SK-N-SH treated with all-trans-retinoic acid at 6 μM for 48 hours (cell line): ENCODE measurements around the gene RIPOR3.
A peak's percentile ranks its signal among the peaks of the same experiment; 100 is the strongest.

Experiments
- ATAC-seq: fragments of 200-7000 bp; cut with Tn5 transposase; 3 replicates; pipeline ENCODE4 v1.9.1; 2020; ENCODE audit warnings: mild to moderate bottlenecking, moderate library complexity
- ARNTL ChIP-seq: fragments of 450-650 bp; formaldehyde crosslinking; IDR thresholded peaks from 2 replicates; pipeline ENCODE4 v1.5.0; 2020; ENCODE audit warnings: low read depth, mild to moderate bottlenecking, moderate library complexity, borderline replicate concordance
- BACH2 ChIP-seq: fragments of 250-450 bp; sonication (Bioruptor Pico); IDR thresholded peaks from 2 replicates; pipeline ENCODE4 v1.9.0; 2021; ENCODE audit warnings: mild to moderate bottlenecking, borderline replicate concordance
- CREB5 ChIP-seq: fragments of 250-450 bp; sonication (Bioruptor Pico); IDR thresholded peaks from 2 replicates; pipeline ENCODE4 v1.5.1; 2020; ENCODE audit warnings: low read depth, mild to moderate bottlenecking, moderate library complexity
- CSDC2 ChIP-seq: fragments of 250-450 bp; sonication (Bioruptor Pico); IDR thresholded peaks from 2 replicates; pipeline ENCODE4 v1.5.0; 2020; ENCODE audit warnings: mild to moderate bottlenecking, moderate library complexity
- ESRRG ChIP-seq: fragments of 250-450 bp; sonication (Bioruptor Pico); IDR thresholded peaks from 2 replicates; pipeline ENCODE4 v1.6.1; 2021; ENCODE audit warnings: mild to moderate bottlenecking
- ISL1 ChIP-seq: fragments of 250-450 bp; sonication (Bioruptor Pico); IDR thresholded peaks from 2 replicates; pipeline ENCODE4 v2.1.2; 2022; ENCODE audit warnings: mild to moderate bottlenecking, moderate library complexity
- OSR1 ChIP-seq: fragments of 250-450 bp; sonication (Bioruptor Pico); IDR thresholded peaks from 2 replicates; pipeline ENCODE4 v1.8.0; 2022; ENCODE audit warnings: moderate library complexity, mild to moderate bottlenecking, inconsistent platforms
- PPARA ChIP-seq: fragments of 250-450 bp; sonication (Bioruptor Pico); IDR thresholded peaks from 2 replicates; pipeline ENCODE4 v1.5.0; 2020; ENCODE audit warnings: mild to moderate bottlenecking, borderline replicate concordance
- RARB ChIP-seq: fragments of 250-450 bp; sonication (Bioruptor Pico); IDR thresholded peaks from 2 replicates; pipeline ENCODE4 v1.8.0; 2021; ENCODE audit warnings: mild to moderate bottlenecking, moderate library complexity
- SNAI2 ChIP-seq: fragments of 250-450 bp; sonication (Bioruptor Pico); IDR thresholded peaks from 2 replicates; pipeline ENCODE4 v1.5.0; 2020; ENCODE audit warnings: mild to moderate bottlenecking, moderate library complexity
- TCF4 ChIP-seq: fragments of 250-450 bp; sonication (Bioruptor Pico); IDR thresholded peaks from 2 replicates; pipeline ENCODE4 v1.8.0; 2021; ENCODE audit warnings: mild to moderate bottlenecking, moderate library complexity, borderline replicate concordance
- TOX ChIP-seq: fragments of 250-450 bp; sonication (Bioruptor Pico); IDR thresholded peaks from 2 replicates; pipeline ENCODE4 v1.8.0; 2021; ENCODE audit warnings: mild to moderate bottlenecking, moderate library complexity, borderline replicate concordance
- TSHZ2 ChIP-seq: fragments of 250-450 bp; sonication (Bioruptor Pico); IDR thresholded peaks from 2 replicates; pipeline ENCODE4 v1.5.0; 2020; ENCODE audit warnings: mild to moderate bottlenecking, moderate library complexity
- ZC3H10 ChIP-seq: fragments of 250-450 bp; sonication (Bioruptor Pico); IDR thresholded peaks from 2 replicates; pipeline ENCODE4 v1.5.1; 2021; ENCODE audit warnings: mild to moderate bottlenecking, moderate library complexity
- ZFP3 ChIP-seq: fragments of 250-450 bp; sonication (Bioruptor Pico); IDR thresholded peaks from 2 replicates; pipeline ENCODE4 v1.5.0; 2020; ENCODE audit warnings: mild to moderate bottlenecking, moderate library complexity
- ZFP30 ChIP-seq: fragments of 450-650 bp; formaldehyde crosslinking; IDR thresholded peaks from 2 replicates; pipeline ENCODE4 v1.5.0; 2022; ENCODE audit warnings: mild to moderate bottlenecking, moderate library complexity
- ZNF565 ChIP-seq: fragments of 450-650 bp; formaldehyde crosslinking; conservative IDR thresholded peaks from 2 replicates; pipeline ENCODE4 v1.5.0; 2020; ENCODE audit warnings: low read depth, mild to moderate bottlenecking, moderate library complexity
- ZNF70 ChIP-seq: fragments of 450-650 bp; formaldehyde crosslinking; IDR thresholded peaks from 2 replicates; pipeline ENCODE4 v1.5.0; 2020; ENCODE audit warnings: mild to moderate bottlenecking, moderate library complexity
- ZNF8 ChIP-seq: fragments of 450-650 bp; formaldehyde crosslinking; IDR thresholded peaks from 2 replicates; pipeline ENCODE4 v1.5.0; 2020; ENCODE audit warnings: mild to moderate bottlenecking, moderate library complexity
- TF ChIP-seq, protein P1 (sequence below): fragments of 250-450 bp; sonication (Bioruptor Pico); IDR thresholded peaks from 2 replicates; pipeline ENCODE4 v1.8.0; 2020; ENCODE audit warnings: mild to moderate bottlenecking, moderate library complexity, borderline replicate concordance

Gene RIPOR3

DNA sequence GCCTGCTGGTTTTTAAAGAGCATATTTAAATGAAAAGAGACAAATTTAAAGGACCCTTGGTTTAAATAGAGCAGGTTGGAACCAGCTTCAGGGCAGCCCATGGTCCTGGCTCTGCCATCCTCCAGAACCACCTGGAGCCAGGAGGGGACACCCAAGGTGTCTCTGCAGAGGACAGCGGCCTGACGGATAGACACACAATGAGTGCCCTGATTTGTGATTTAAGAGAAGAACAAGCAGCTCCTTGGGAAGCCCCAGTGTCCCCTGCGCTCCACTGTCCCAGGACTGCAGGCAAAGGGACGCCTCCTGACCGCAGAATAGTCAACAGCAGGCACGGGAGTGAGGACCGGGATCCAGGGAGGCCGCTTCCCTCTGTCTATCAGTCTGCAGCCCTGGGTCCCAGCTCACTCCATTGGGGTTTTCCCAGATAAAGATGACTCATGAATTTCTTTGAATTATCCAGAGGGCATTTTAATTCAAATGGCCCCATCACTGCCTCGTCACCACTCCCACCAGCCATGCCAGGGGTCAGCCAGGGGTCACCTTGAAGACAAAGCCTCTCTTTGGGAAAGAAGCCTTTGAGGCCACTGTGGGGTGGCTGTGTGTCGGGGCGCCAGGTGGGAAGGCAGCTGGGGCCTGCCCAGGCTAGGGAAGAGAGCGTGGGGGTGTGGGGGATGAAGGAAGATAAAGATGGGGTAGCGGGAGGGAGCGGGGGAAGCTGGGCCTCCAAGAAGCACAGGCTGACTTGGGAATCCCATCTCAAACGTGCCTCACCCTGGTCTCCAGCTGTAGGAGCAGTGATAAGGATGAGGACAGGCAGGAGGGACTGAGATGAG, 53.1 kb downstream of the RIPOR3 start:
- ATAC-seq = peak; percentile 81

DNA sequence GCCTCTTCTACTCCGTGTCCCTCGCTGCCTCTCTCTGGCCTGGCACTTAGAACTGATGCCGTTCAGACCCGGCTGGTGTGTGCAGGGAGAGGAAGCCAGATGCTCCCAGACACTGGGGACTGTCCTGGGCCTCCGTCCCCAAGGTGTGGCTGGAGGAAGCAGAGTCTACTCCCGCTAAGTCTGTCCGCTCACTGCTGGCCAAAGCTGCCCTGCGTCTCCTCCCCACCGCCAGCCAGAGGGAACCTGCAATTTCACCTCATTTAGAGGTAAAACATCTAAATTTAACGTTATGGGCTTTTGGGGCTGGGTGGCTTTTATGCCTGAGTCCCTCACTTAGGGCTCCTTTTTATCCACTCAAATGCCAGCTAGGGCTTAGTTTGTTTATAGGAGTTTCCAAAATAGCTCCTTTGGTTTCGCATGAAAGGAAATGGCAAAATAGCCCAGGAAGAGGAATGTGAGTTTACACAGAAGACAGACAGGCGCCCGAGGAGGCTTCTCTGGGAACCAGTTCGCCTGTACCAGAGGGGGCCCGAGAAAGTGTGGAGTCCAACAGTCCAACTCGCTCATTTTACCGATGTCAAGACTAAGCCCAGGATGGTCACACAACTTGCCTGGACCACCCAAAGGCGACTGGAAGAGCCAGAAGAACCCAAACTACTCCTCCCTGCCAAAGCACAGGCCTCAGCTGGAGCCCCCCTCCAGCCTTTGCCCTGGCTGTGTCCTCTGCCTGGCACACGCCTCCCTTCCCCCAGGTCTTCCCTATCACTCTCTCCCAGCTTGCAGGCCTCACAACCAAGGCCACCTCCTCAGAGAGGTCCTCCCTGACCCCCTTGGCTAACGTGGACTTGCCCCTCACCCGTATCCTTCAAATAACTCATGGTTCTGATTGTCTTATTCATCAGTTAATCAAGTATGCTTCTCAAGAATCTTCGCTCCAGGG, 54.5 kb downstream of the RIPOR3 start:
- no peak for ATAC-seq
- TF ChIP-seq SNAI2 (CRISPR knock-in tag) = no peak
- peak; percentile 44; the same call in 1 of the 2 replicates for TF ChIP-seq ZFP3 (CRISPR knock-in tag)

More for the DNA sequence above, 53.1 kb downstream of the RIPOR3 start:
- TF ChIP-seq ZFP3 (CRISPR knock-in tag) (peak; percentile 85), ISL1 (peak; percentile 59), CSDC2 (CRISPR knock-in tag) (peak; percentile 72; the same call in 1 of the 2 replicates), ZC3H10 (peak; percentile 4; the same call in 1 of the 2 replicates)

GRCh38 chr20:50635676-50636600, 55.4 kb downstream of the RIPOR3 start:
- TF ChIP-seq TSHZ2 (CRISPR knock-in tag) (peak; percentile 44; the same call in 1 of the 2 replicates), ZC3H10 (no peak), ZFP30 (CRISPR knock-in tag) (no peak), ARNTL (CRISPR knock-in tag) (no peak), BACH2 (CRISPR knock-in tag) (no peak), ZFP3 (CRISPR knock-in tag) (peak; percentile 68; the same call in 1 of the 2 replicates), OSR1 (CRISPR knock-in tag) (no peak), RARB (CRISPR knock-in tag) (no peak), ZNF8 (CRISPR knock-in tag) (no peak), ESRRG (CRISPR knock-in tag) (no peak), ZNF70 (no peak), ISL1 (0 out of 2 replicates have a peak, but pooled peaks have one; percentile 13), SNAI2 (CRISPR knock-in tag) (no peak), PPARA (CRISPR knock-in tag) (no peak), CREB5 (CRISPR knock-in tag) (no peak), ZNF565 (CRISPR knock-in tag) (no peak), TOX (CRISPR knock-in tag) (no peak), CSDC2 (CRISPR knock-in tag) (no peak), TCF4 (CRISPR knock-in tag) (no peak)
- TF ChIP-seq, protein P1, sequence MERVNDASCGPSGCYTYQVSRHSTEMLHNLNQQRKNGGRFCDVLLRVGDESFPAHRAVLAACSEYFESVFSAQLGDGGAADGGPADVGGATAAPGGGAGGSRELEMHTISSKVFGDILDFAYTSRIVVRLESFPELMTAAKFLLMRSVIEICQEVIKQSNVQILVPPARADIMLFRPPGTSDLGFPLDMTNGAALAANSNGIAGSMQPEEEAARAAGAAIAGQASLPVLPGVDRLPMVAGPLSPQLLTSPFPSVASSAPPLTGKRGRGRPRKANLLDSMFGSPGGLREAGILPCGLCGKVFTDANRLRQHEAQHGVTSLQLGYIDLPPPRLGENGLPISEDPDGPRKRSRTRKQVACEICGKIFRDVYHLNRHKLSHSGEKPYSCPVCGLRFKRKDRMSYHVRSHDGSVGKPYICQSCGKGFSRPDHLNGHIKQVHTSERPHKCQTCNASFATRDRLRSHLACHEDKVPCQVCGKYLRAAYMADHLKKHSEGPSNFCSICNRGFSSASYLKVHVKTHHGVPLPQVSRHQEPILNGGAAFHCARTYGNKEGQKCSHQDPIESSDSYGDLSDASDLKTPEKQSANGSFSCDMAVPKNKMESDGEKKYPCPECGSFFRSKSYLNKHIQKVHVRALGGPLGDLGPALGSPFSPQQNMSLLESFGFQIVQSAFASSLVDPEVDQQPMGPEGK = peak; percentile 51; the same call in 1 of the 2 replicates
- peak; percentile 38 for ATAC-seq
